ENCODE data around the gene TMOD3.
"Not testable (repeated sequence)": the region's sequence is repeated elsewhere in the genome, so short reads cannot be mapped to it uniquely, and the experiment has no call there.

TMOD3 gene

DNA sequence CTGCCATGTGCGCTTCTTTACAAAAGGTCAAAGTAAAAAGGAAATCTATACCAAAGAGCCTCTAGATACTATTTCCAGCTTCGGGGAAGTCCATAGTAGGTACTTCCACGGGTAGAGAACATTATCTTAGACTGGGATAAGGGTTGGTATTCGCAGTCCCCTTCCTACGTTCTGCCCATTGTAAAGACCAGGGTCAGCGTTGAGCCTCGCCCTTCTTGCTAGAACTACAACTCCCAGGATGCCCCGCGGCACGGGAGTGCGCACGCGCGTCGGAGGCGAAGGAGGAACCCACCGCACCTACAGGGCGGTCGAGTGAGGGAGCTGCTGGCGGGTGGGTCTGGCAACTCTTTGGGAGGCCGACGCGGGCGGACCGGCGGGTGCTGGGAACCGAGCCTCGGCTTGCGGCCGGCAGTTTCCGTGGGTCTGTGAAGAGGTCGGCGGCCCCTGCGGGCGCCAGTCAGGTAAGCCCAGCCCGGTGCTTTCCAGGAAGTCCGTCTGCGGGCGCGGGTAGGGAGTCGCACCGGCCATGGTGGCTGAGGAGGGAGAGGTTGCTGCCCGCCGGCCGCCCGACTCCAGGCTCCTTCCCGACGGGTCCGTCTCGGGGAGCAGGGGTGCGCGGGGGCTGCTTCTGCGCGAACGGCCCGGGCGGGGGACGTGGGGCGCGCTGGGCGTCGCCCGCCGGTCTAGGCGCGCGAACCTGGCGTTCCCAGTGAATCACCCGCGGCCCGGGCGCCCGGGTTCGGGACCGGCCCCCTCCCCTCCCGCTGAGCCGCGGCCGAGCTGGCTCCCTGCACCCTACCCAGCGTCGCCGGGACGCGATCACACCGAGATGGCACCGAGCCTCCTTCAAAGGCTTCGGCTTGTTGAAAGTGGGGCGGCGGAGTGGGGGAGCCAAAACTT lies at the start of gene TMOD3:
Gene TMOD3, plus strand, starts transcription at position 278 of the 900 bp plus-strand sequence. CDS start 33,232 bp downstream, outside the sequence.
- peak within 1 kb of the TSS; percentile 84 for H3K4me3 ChIP-seq (ENCODE audit: control insufficient read depth, low read depth, low read length)
- peak; percentile 59 for DNase-seq (ENCODE audit: low read depth)
- TF ChIP-seq, protein P1, sequence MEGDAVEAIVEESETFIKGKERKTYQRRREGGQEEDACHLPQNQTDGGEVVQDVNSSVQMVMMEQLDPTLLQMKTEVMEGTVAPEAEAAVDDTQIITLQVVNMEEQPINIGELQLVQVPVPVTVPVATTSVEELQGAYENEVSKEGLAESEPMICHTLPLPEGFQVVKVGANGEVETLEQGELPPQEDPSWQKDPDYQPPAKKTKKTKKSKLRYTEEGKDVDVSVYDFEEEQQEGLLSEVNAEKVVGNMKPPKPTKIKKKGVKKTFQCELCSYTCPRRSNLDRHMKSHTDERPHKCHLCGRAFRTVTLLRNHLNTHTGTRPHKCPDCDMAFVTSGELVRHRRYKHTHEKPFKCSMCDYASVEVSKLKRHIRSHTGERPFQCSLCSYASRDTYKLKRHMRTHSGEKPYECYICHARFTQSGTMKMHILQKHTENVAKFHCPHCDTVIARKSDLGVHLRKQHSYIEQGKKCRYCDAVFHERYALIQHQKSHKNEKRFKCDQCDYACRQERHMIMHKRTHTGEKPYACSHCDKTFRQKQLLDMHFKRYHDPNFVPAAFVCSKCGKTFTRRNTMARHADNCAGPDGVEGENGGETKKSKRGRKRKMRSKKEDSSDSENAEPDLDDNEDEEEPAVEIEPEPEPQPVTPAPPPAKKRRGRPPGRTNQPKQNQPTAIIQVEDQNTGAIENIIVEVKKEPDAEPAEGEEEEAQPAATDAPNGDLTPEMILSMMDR (IDR thresholded peaks at IDR 0.05; ENCODE audit: control insufficient read depth, insufficient read depth, low read depth, low read length, missing control alignments): no peak

DNA sequence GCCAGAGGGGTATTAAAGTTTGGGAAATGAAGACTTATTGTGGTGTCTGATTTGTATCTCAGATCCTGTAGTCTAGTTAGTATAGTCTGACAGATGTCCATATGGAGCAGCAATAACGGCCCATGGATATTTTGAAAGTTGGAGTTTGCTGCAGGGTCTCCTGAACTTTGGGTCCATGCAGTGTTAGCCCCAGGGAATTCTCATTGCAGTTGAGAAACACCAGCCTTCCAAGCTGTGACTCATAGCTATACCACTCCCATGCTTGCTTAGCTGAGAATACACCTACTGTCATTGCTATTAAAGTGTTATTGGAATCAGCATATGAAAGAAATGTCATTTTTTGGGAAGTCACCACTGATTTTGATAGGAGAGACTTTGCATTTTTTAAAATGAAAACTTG lies 48.8 kb upstream of the TMOD3 start:
- TF ChIP-seq, protein P1 (IDR thresholded peaks at IDR 0.05; ENCODE audit: control insufficient read depth, insufficient read depth, low read depth, low read length, missing control alignments): no peak
- no peak for DNase-seq (ENCODE audit: low read depth)
- H3K4me3 ChIP-seq (ENCODE audit: control insufficient read depth, low read depth, low read length): no peak overlapping the region

DNA sequence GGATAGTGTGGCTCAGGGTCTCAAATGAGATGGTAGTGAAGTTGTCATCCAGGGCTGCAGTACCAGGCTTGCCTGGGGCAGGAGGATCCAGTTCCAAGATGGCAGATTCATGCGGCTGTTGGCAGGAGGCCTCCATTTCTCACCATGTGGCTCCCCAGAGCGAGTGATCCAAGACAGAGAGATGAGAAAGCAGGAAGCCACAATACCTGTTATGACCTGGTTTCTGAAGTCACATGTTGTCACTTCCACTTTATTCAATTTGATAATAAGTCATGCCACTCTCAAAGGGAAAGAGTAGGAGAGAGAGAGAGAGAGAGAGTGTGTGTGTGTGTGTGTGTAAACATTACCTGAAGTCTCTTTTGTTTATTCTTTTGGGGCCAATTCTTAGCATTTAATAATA lies 47.9 kb upstream of the TMOD3 start:
- TF ChIP-seq, protein P1 (IDR thresholded peaks at IDR 0.05; ENCODE audit: control insufficient read depth, insufficient read depth, low read depth, low read length, missing control alignments): no peak
- no peak overlapping the region for H3K4me3 ChIP-seq (ENCODE audit: control insufficient read depth, low read depth, low read length)
- DNase-seq (ENCODE audit: low read depth): no peak

DNA sequence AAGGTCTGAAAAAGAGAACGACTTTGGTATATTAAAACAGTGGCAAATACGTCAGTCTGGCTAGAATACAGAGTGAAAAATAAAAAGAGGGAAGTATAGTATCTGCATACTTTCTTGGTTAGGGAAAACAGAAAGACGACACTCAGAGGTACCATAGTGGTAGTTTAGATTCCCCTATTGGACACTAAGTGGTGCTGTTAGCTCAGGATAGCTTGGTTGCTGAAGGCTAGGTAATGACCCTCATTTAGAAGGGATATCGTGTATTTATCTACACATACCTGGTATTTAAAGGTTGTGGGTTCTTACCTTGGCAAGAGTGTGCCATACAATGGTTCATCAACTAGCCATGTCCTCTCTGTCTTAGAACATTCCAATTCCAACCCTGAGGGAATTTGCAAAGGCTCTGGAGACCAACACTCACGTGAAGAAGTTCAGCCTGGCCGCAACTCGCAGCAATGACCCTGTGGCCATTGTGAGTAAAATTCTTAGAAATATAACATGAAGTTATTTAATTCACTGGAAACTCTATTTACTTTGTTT lies 47.0 kb upstream of the TMOD3 start:
- no peak overlapping the region for H3K4me3 ChIP-seq (ENCODE audit: control insufficient read depth, low read depth, low read length)
- DNase-seq (ENCODE audit: low read depth): no peak
- TF ChIP-seq, protein P1 (IDR thresholded peaks at IDR 0.05; ENCODE audit: control insufficient read depth, insufficient read depth, low read depth, low read length, missing control alignments): peak; percentile 28

DNA sequence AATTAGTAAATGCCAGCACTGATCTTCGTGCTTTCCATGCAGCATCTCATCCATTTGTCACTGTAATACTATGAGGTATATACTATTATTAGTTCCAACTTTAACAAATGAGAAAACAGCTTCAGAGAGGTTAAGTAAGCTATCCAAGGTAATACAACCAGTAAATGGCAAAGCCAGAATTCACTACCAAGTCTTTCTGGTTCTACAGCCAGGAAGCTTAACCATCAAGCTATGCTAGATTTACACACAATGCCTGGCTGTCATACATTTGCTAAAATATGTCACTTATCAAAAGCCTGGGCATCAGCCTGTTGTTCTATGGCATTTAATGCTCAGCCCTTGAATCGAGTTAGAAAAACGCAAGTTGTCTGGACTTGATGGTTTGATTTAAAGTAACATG lies 45.5 kb upstream of the TMOD3 start:
- H3K4me3 ChIP-seq (ENCODE audit: control insufficient read depth, low read depth, low read length): no peak overlapping the region
- TF ChIP-seq, protein P1 (IDR thresholded peaks at IDR 0.05; ENCODE audit: control insufficient read depth, insufficient read depth, low read depth, low read length, missing control alignments): no peak
- DNase-seq (ENCODE audit: low read depth): no peak

DNA sequence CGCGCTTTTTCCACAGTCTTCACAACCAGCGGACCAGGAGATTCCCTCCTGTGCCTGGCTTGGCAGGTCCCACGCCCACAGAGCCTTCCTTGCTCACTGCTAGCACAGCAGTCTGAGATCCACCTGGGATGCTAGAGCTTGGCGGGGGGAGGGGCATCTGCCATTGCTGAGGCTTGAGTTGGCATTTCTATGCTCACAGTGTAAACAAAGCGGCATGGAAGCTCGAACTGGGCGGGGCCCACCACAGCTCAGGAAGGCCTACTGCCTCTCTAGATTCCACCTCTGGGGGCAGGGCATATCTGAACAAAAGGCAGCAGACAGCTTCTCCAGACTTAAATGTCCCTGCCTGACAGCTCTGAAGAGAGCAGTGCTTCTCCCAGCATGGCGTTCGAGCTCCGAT lies 42.3 kb upstream of the TMOD3 start:
- not testable (repeated sequence) for H3K4me3 ChIP-seq (ENCODE audit: control insufficient read depth, low read depth, low read length); DNase-seq (ENCODE audit: low read depth)

DNA sequence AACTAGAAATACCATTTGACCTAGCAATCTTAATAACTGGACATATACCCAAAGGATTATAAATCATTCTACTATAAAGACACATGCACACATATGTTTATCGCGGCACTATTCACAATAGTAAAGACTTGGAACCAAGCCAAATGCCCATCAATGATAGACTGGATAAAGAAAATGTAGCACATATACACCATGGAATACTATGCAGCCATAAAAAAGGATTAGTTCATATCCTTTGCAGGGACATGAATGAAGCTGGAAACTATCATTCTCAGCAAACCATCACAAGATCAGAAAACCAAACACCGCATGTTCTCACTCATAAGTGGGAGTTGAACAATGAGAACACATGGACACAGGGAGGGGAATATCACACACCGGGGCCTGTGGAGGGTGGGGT lies 37.0 kb upstream of the TMOD3 start:
- H3K4me3 ChIP-seq (ENCODE audit: control insufficient read depth, low read depth, low read length); DNase-seq (ENCODE audit: low read depth): not testable (repeated sequence)
